GM19324 (cell line): ENCODE results near the gene AEBP2.

Experiments used
- ATAC-seq: cut with Tn5 transposase; IDR thresholded peaks from one replicate; pipeline ENCODE4 v1.9.1; 2021; ENCODE audit warnings: mild to moderate bottlenecking, moderate library complexity; ENCODE audit not compliant: unreplicated experiment, low FRiP score

Gene AEBP2

GRCh38 chr12:19547271-19547671 lies 108.0 kb downstream of the AEBP2 start:
- ATAC-seq, result no peak

GRCh38 chr12:19548834-19549233 lies 109.5 kb downstream of the AEBP2 start:
- ATAC-seq, result no peak

GRCh38 chr12:19550626-19551025 lies 111.3 kb downstream of the AEBP2 start:
- no peak for ATAC-seq

- peak; percentile 85 for ATAC-seq
Measured at GRCh38 chr12:19552441-19553097, 113.3 kb downstream of the AEBP2 start.

- ATAC-seq, result no peak
Measured at GRCh38 chr12:19553175-19553574, 113.9 kb downstream of the AEBP2 start.

GRCh38 chr12:19561411-19561961 lies 122.2 kb downstream of the AEBP2 start:
- no peak for ATAC-seq
